Measurements from ENCODE around the gene MPHOSPH10. TPM values are rescaled to one million over a fixed set of nuclear protein-coding genes. Genes with fewer than 3 reads are reported as not detected.

MPHOSPH10 gene
- total and polyA plus RNA-seq, 2 of the 4 experiments (the other 2 are of a cell fraction) = 5.4 to 11.2 TPM

DNA sequence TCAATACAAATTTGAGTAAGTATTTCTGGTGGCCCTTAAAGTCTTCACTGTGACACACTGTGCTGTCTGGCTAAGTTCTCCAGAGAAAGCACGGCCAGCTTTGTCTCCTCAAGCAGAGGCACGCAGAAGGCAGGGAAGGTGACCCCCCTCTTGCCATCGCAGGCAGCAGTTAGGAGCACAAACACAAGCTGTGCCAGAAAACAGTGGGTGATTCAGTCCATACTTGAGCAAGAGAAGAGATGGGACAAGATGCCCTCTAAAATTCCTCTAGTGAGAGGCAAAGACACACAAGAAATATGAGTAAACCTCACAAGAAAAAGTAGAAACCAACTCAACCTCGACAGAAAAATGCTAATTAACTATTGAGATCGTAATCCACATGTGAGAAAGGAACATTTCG lies 10.2 kb upstream of the MPHOSPH10 start:
- H3K23ac ChIP-seq (ENCODE audit: low read depth, low read length) = no peak overlapping the region
- H3K79me1 ChIP-seq (ENCODE audit: low read depth in 1 of 2, low read length in 2 of 2) = peaks cover 13 to 48% of the 10 kb centered on the region in 2 experiments; a peak in 3 of 4 replicates
- dilution Hi-C loops (cut with HindIII; ENCODE audit: low sequenced_read_pairs, unreplicated experiment) = no loop called here
- H3K9me3 ChIP-seq (ENCODE audit: control insufficient read depth, insufficient read depth, low read length) = no peaks in the 10 kb centered on the region
- TF ChIP-seq, protein P1, sequence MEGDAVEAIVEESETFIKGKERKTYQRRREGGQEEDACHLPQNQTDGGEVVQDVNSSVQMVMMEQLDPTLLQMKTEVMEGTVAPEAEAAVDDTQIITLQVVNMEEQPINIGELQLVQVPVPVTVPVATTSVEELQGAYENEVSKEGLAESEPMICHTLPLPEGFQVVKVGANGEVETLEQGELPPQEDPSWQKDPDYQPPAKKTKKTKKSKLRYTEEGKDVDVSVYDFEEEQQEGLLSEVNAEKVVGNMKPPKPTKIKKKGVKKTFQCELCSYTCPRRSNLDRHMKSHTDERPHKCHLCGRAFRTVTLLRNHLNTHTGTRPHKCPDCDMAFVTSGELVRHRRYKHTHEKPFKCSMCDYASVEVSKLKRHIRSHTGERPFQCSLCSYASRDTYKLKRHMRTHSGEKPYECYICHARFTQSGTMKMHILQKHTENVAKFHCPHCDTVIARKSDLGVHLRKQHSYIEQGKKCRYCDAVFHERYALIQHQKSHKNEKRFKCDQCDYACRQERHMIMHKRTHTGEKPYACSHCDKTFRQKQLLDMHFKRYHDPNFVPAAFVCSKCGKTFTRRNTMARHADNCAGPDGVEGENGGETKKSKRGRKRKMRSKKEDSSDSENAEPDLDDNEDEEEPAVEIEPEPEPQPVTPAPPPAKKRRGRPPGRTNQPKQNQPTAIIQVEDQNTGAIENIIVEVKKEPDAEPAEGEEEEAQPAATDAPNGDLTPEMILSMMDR (conservative IDR thresholded peaks at IDR 0.05; ENCODE audit: low read depth, low read length) = no peak
- TF ChIP-seq BHLHE40 (IDR thresholded peaks at IDR 0.05; ENCODE audit: low read depth, low read length) (no peak), MAZ (IDR thresholded peaks at IDR 0.05; ENCODE audit: borderline replicate concordance, low read depth, low read length) (no peak), ELK1 (IDR thresholded peaks at IDR 0.05; ENCODE audit: borderline replicate concordance, low read depth, low read length) (no peak), FOS (IDR thresholded peaks at IDR 0.05; ENCODE audit: low read depth, low read length) (no peak)
- H3K4me3 ChIP-seq (ENCODE audit: insufficient read depth, low read depth, low read length) = no peak overlapping the region
- no peak overlapping the region for H3K4ac ChIP-seq (ENCODE audit: low read depth, low read length)
- no TSS peak for BruUV-seq (replicated peaks)
- H3K14ac ChIP-seq (replicated peaks; ENCODE audit: low read depth, low read length) = no peak overlapping the region
- no peak overlapping the region for H4K91ac ChIP-seq (ENCODE audit: insufficient read depth, low read depth, low read length)
- no peak overlapping the region for H2AFZ ChIP-seq (replicated peaks; ENCODE audit: low read length, poor library complexity)
- WGBS, 2 experiments (ENCODE audit: extremely low coverage in 2 of 2, insufficient read length in 1 of 2) = no CpG with 5 or more reads among the region's 6 CpGs
- no peak overlapping the region for H3K9ac ChIP-seq (ENCODE audit: low read depth, low read length)
- H2BK5ac ChIP-seq (ENCODE audit: low read depth, low read length, poor library complexity, severe bottlenecking) = no peak overlapping the region
- no peak overlapping the region for H2BK15ac ChIP-seq (ENCODE audit: low read depth, low read length)
- no peaks in the 10 kb centered on the region; the same call in 1 of the 2 replicates for H3K9me1 ChIP-seq (ENCODE audit: insufficient read depth, low read length)
- H2BK20ac ChIP-seq (ENCODE audit: low read depth, low read length) = no peak overlapping the region
- intact Hi-C loops (cut with micrococcal nuclease) = loop anchor here (10.0 kb wide), 1 partner anchor 115 kb away; no protein-coding TSS in a partner anchor
- H3K4me2 ChIP-seq (ENCODE audit: low read depth, low read length) = no peak overlapping the region
- H4K20me1 ChIP-seq (ENCODE audit: insufficient read depth, low read length) = no peaks in the 10 kb centered on the region; the same call in 1 of the 2 replicates
- H3K56ac ChIP-seq (ENCODE audit: extremely low read depth, insufficient read depth, low read length) = no peak overlapping the region
- no peaks in the 10 kb centered on the region for H3K4me1 ChIP-seq (ENCODE audit: control insufficient read depth, insufficient read depth, low read length)
- H2AK5ac ChIP-seq (ENCODE audit: low read depth, low read length) = no peak overlapping the region
- ChIA-PET CTCF (no interaction called here), POLR2A (ENCODE audit: unreplicated experiment) (no interaction called here)
- H2BK120ac ChIP-seq (ENCODE audit: low read depth, low read length) = no peak overlapping the region
- DNase-seq (no peak), ATAC-seq (ENCODE audit: low read depth) (no peak)
- no peak overlapping the region for H4K8ac ChIP-seq (ENCODE audit: low read depth in 2 of 2, low read length in 2 of 2)
- no peak overlapping the region for H4K5ac ChIP-seq (ENCODE audit: low read depth, low read length)
- H3K36me3 ChIP-seq (ENCODE audit: control insufficient read depth, insufficient read depth, low read length) = peaks cover 26% of the 10 kb centered on the region
- in situ Hi-C loops (cut with MboI; ENCODE audit: low sequenced_read_pairs) = no loop called here
- no peak overlapping the region for H3K18ac ChIP-seq (ENCODE audit: low read depth, low read length)
- H2AK9ac ChIP-seq (replicated peaks; ENCODE audit: low read depth, low read length, poor library complexity) = no peak overlapping the region
- H3K27me3 ChIP-seq (ENCODE audit: control insufficient read depth, insufficient read depth, low read length) = no peaks in the 10 kb centered on the region
- no peak overlapping the region for H3K27ac ChIP-seq (ENCODE audit: insufficient read depth, low read length)
